ENCODE measurements around the gene PKP4.

GRCh38 chr2:158477202-158477601 is 20.4 kb downstream of the PKP4 start:
- TF ChIP-seq EZH2 (IDR thresholded peaks at IDR 0.05; ENCODE audit: low read length, missing control alignments) (no peak), CTCF (conservative IDR thresholded peaks at IDR 0.05 in 1 of 2, IDR thresholded peaks at IDR 0.05 in 1 of 2; ENCODE audit: low read depth in 1 of 2, low read length in 2 of 2) (no peak)
